LNCAP (cell line): Measurements from ENCODE around the gene ACKR3.

Experiments
- CTCF ChIP-seq: fragments of 450-650 bp; IDR thresholded peaks from 2 replicates; pipeline ENCODE4 v1.5.1; 2017; ENCODE audit warnings: mild to moderate bottlenecking

ACKR3 gene

GRCh38 chr2:236572482-236572881 is 2.9 kb downstream of the ACKR3 start:
- no peak for TF ChIP-seq CTCF

- TF ChIP-seq CTCF = no peak
Measured at GRCh38 chr2:236573066-236573929, 3.7 kb downstream of the ACKR3 start.

- TF ChIP-seq CTCF = no peak
Measured at GRCh38 chr2:236574000-236574399, 4.4 kb downstream of the ACKR3 start.

- no peak for TF ChIP-seq CTCF
Measured at GRCh38 chr2:236574424-236575145, 5.0 kb downstream of the ACKR3 start.

- TF ChIP-seq CTCF = no peak
Measured at GRCh38 chr2:236575510-236575909, 5.9 kb downstream of the ACKR3 start.

GRCh38 chr2:236576087-236576486 is 6.5 kb downstream of the ACKR3 start:
- no peak for TF ChIP-seq CTCF

- no peak for TF ChIP-seq CTCF
Measured at GRCh38 chr2:236576953-236577352, 7.3 kb downstream of the ACKR3 start.
